Measurements from ENCODE around the gene RPRD1A. TPM values are rescaled to one million over a fixed set of nuclear protein-coding genes. Genes with fewer than 3 reads are reported as not detected.

The RPRD1A gene
- total RNA-seq, 1 experiment from 2014 or later, result 65.1 TPM

DNA sequence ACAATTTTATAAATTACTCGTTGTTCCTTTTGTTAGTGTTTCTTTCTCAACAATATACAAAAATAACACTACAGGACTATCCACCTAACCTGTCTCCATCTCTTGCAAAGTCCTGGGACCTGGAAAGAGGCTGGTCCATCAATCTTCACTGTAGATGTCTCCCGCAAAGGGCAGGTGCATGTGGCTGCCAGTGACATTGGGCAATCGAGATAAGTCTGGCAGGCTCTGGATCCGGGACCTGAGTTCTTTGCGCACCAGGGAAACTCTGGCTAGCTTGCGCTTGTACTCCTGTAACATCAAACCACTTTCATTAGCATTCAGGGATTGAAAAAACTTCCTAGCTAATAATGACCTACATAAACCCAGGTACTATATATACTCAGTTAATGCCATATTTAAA is 74.3 kb downstream of the RPRD1A start:
- Histone ChIP-seq H3K27ac (ENCODE audit: low read depth, low read length, poor library complexity, severe bottlenecking) (no peak overlapping the region), H3K4me3 (ENCODE audit: low read depth, low read length, poor library complexity, severe bottlenecking) (no peak overlapping the region), H3K9me3 (ENCODE audit: low read depth, low read length, poor library complexity, severe bottlenecking) (no peaks in the 10 kb centered on the region), H3K27me3 (replicated peaks; ENCODE audit: insufficient read depth, low read depth, low read length, poor library complexity) (no peaks in the 10 kb centered on the region), H3K36me3 (ENCODE audit: insufficient read depth, low read length, poor library complexity, severe bottlenecking) (peaks cover 7% of the 10 kb centered on the region), H3K4me1 (ENCODE audit: insufficient read depth, low read length, poor library complexity, severe bottlenecking) (no peaks in the 10 kb centered on the region)
- BruUV-seq (replicated peaks), result no TSS peak
- ChIA-PET POLR2A (ENCODE audit: low non-redundant PET) (no interaction called here), CTCF (no interaction called here)
- TF ChIP-seq, protein P1, sequence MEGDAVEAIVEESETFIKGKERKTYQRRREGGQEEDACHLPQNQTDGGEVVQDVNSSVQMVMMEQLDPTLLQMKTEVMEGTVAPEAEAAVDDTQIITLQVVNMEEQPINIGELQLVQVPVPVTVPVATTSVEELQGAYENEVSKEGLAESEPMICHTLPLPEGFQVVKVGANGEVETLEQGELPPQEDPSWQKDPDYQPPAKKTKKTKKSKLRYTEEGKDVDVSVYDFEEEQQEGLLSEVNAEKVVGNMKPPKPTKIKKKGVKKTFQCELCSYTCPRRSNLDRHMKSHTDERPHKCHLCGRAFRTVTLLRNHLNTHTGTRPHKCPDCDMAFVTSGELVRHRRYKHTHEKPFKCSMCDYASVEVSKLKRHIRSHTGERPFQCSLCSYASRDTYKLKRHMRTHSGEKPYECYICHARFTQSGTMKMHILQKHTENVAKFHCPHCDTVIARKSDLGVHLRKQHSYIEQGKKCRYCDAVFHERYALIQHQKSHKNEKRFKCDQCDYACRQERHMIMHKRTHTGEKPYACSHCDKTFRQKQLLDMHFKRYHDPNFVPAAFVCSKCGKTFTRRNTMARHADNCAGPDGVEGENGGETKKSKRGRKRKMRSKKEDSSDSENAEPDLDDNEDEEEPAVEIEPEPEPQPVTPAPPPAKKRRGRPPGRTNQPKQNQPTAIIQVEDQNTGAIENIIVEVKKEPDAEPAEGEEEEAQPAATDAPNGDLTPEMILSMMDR (conservative IDR thresholded peaks at IDR 0.05; ENCODE audit: low read depth, low read length), result no peak
- TF ChIP-seq EZH2 (IDR thresholded peaks at IDR 0.05; ENCODE audit: borderline replicate concordance, low read depth, low read length, poor library complexity, severe bottlenecking), result no peak
- intact Hi-C loops (cut with micrococcal nuclease; ENCODE audit: unreplicated experiment), result no loop called here
- no peak for DNase-seq (ENCODE audit: low spot score)

DNA sequence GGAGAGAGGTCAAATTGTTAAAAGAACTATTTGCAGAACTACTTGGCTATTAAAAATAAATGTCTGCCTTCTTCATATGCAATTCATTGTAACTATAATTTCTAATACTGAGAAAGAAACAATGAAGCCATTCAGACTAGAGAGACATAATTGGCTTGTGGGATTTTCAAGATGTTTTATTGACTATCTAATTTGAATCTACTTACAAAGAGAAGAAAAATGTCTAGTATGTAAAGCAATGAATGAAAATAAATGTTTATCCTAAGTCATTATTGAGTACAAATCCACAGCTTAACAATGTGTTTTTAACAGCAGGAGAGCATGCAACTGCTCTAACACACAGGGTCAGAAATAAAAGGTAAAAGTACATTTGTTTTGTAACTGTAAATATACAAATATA is 75.7 kb downstream of the RPRD1A start:
- no TSS peak for BruUV-seq (replicated peaks)
- H3K27ac ChIP-seq (ENCODE audit: low read depth, low read length, poor library complexity, severe bottlenecking), result no peak overlapping the region
- DNase-seq (ENCODE audit: low spot score), result no peak
- H3K27me3 ChIP-seq (replicated peaks; ENCODE audit: insufficient read depth, low read depth, low read length, poor library complexity), result no peaks in the 10 kb centered on the region
- ChIA-PET CTCF (no interaction called here), POLR2A (ENCODE audit: low non-redundant PET) (no interaction called here)
- no peak overlapping the region for H3K4me3 ChIP-seq (ENCODE audit: low read depth, low read length, poor library complexity, severe bottlenecking)
- H3K4me1 ChIP-seq (ENCODE audit: insufficient read depth, low read length, poor library complexity, severe bottlenecking), result no peaks in the 10 kb centered on the region
- H3K36me3 ChIP-seq (ENCODE audit: insufficient read depth, low read length, poor library complexity, severe bottlenecking), result peaks cover 9% of the 10 kb centered on the region
- no peaks in the 10 kb centered on the region for H3K9me3 ChIP-seq (ENCODE audit: low read depth, low read length, poor library complexity, severe bottlenecking)
- intact Hi-C loops (cut with micrococcal nuclease; ENCODE audit: unreplicated experiment), result no loop called here
- TF ChIP-seq, protein P1 (conservative IDR thresholded peaks at IDR 0.05; ENCODE audit: low read depth, low read length), result no peak
- TF ChIP-seq EZH2 (IDR thresholded peaks at IDR 0.05; ENCODE audit: borderline replicate concordance, low read depth, low read length, poor library complexity, severe bottlenecking), result no peak

DNA sequence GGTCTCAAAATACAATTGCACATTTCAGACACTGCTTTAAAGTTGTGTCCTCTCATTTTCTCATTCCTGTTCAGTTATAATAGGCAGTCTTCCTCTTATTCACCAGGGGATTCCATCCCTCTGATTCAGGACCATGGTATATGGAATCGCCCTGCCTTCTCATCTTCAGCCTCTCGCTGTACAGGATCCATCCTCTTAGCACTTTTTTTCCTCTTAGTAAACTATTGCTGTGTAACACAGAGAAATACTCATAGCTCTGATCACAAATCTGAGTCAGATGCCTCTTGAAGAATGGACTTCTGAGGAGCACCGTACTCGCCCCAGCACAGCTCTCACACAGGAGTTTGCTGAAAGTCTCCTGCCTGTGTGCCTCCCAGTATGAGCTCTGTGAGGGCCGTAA is 83.5 kb downstream of the RPRD1A start:
- Histone ChIP-seq H3K4me1 (ENCODE audit: insufficient read depth, low read length, poor library complexity, severe bottlenecking) (no peaks in the 10 kb centered on the region), H3K27me3 (replicated peaks; ENCODE audit: insufficient read depth, low read depth, low read length, poor library complexity) (no peaks in the 10 kb centered on the region), H3K27ac (ENCODE audit: low read depth, low read length, poor library complexity, severe bottlenecking) (no peak overlapping the region), H3K9me3 (ENCODE audit: low read depth, low read length, poor library complexity, severe bottlenecking) (no peaks in the 10 kb centered on the region), H3K4me3 (ENCODE audit: low read depth, low read length, poor library complexity, severe bottlenecking) (no peak overlapping the region), H3K36me3 (ENCODE audit: insufficient read depth, low read length, poor library complexity, severe bottlenecking) (peaks cover 22% of the 10 kb centered on the region)
- ChIA-PET CTCF (no interaction called here), POLR2A (ENCODE audit: low non-redundant PET) (no interaction called here)
- intact Hi-C loops (cut with micrococcal nuclease; ENCODE audit: unreplicated experiment), result no loop called here
- BruUV-seq (replicated peaks), result no TSS peak
- DNase-seq (ENCODE audit: low spot score), result no peak
- no peak for TF ChIP-seq EZH2 (IDR thresholded peaks at IDR 0.05; ENCODE audit: borderline replicate concordance, low read depth, low read length, poor library complexity, severe bottlenecking)
- TF ChIP-seq, protein P1 (conservative IDR thresholded peaks at IDR 0.05; ENCODE audit: low read depth, low read length), result no peak

Measured in A673 (cell line).